ENCODE results near the gene SDCCAG8.

GRCh38 chr1:243416495-243416894, 160.7 kb downstream of the SDCCAG8 start:
- TF ChIP-seq POLR2AphosphoS5 (IDR thresholded peaks at IDR 0.05) (no peak), POLR2A (IDR thresholded peaks at IDR 0.05) (no peak)
